Thyroid gland (tissue), 4 donors: ENCODE data around the gene CDC42SE2.

Experiments used
- CTCF ChIP-seq, 6 experiments: fragments of 200-600 bp in 3 of 6; fragments of 450-650 bp in 3 of 6; sonication (generic) in 3 of 6; IDR thresholded peaks; one replicate each; pipeline ENCODE4 v1.5.1; 2016 to 2019; ENCODE audit warnings: antibody characterized with exemption in 6 of 6, mild to moderate bottlenecking in 2 of 6, inconsistent platforms in 1 of 6, moderate library complexity in 1 of 6
- POLR2A ChIP-seq, 2 donors: fragments of 450-650 bp; IDR thresholded peaks; one replicate each; pipeline ENCODE4 v1.6.1; 2017; ENCODE audit warnings: antibody characterized with exemption in 2 of 2, mild to moderate bottlenecking in 2 of 2, moderate library complexity in 1 of 2

- TF ChIP-seq CTCF (IDR thresholded peaks at IDR 0.05) (no peak), POLR2A (IDR thresholded peaks at IDR 0.05) (no peak)
Observed at GRCh38 chr5:131406975-131407638, 143.3 kb downstream of the CDC42SE2 start.
